ENCODE results near the gene CEACAM7.
A peak's percentile ranks its signal among the peaks of the same experiment; 100 is the strongest.
"Not testable (repeated sequence)": the region's sequence is repeated elsewhere in the genome, so short reads cannot be mapped to it uniquely, and the experiment has no call there.

CEACAM7 gene

GRCh38 chr19:41688098-41688497 is at the start of gene CEACAM7:
CEACAM7 (minus strand) TSS chr19:41688270; CDS start chr19:41688165, 105 bp downstream.
- no peak for DNase-seq

GRCh38 chr19:41735071-41735600 is 47.1 kb upstream of the CEACAM7 start:
- DNase-seq: no peak

DNA sequence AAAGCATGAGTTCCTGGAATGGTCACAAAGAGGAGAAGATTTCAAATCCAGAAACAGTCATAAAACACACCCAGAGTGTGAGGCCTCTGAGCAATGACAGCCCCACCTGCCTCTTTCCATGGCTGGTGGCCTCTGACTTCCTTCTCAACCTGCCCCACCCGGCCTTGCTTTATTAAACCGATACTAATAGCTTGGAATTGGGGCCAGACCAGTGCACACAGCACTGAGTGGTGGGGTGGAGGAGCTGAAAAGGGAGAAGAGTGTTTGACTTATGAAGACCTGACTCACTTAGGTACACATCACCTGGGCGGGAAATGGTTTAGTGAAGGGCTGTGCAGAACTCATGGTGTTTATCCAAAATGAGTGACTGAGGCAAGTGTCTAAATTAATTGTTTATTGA is 46.5 kb upstream of the CEACAM7 start:
- peak; percentile 91 for DNase-seq

- peak; percentile 91 for DNase-seq
These were observed 46.1 kb upstream of the CEACAM7 start for GRCh38 chr19:41734156-41734555.

DNA sequence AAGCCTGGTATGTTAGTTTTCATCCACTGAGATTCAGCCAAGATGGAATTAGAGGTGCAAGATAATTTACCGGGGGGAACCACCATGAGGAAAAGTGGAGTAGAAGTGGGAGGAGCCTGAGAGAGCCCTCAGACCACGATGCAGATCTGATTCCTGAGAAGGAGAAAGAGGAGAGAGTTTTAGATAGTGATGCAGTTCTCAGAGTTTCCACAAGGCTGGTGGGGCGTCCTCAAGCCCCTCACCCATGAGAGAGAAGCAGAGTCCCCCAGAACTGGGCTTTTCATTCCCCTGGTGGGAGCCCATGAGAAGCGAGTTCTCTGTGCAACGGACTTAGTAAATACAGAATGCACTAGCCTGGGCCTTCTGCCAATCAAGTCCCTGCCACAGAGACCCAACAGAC is 38.4 kb upstream of the CEACAM7 start:
- no peak for DNase-seq

DNA sequence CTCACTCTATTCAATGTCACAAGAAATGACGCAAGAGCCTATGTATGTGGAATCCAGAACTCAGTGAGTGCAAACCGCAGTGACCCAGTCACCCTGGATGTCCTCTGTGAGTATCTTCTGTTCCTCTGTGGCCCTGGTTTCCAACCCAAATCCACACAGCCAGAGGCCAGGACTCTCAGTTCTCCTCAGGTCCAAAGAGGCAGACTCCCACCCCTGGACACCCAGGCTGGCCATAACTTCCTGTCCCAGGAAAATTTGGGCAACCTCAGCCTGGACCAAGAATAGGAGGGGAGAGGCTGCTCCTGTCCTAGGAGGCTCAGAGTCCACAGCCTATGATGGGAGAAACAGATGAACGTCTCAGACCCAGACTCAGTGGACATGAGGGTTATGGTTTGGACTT is 32.0 kb upstream of the CEACAM7 start:
- DNase-seq: no peak

GRCh38 chr19:41718761-41719160 is 30.7 kb upstream of the CEACAM7 start:
- DNase-seq: no peak

- DNase-seq: no peak
These were observed 26.5 kb upstream of the CEACAM7 start for GRCh38 chr19:41714598-41714997.

DNA sequence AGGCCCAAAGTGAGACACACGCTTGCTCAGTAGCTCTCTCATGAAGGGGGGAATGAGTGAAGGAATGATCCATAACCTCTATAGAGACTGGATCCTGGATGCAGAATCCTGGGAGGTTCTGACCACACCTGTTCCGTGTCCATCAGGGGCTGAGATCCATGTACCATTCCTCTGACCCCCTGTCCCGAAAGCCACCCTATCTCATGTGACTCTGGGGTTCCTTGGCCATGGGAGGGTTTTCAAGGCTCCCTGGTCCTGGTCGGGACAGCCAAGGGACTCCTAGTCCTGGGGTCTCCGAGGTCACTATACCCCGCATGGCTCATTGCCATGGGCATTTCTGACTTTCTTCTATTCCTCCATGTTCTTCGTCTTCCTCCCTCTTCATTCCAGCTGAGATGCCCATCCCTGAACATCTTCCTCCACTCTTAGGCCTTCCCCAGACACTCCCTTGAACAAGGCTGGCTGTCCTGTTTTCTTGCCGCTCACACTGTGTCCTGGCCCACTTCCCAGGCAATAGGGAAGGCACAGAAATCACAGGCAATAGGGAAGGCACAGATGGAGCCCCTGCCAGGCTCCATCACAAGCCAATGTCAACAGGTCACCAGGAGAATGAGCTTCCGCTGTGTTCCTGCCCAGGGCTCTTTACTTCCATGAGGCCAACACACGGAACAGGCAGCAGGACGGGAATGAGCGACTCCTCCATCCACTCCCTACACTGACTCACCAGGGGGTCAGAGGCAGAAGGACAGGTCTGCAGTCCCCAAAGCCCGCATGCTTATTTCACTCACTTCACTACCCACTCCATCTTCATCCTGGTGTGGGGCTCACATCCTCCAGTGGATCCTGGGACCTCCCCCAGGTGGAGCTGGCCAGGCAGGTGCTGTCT is 23.5 kb upstream of the CEACAM7 start:
- DNase-seq: no peak

- DNase-seq: no peak
These were observed 22.0 kb upstream of the CEACAM7 start for GRCh38 chr19:41709951-41710645.

DNA sequence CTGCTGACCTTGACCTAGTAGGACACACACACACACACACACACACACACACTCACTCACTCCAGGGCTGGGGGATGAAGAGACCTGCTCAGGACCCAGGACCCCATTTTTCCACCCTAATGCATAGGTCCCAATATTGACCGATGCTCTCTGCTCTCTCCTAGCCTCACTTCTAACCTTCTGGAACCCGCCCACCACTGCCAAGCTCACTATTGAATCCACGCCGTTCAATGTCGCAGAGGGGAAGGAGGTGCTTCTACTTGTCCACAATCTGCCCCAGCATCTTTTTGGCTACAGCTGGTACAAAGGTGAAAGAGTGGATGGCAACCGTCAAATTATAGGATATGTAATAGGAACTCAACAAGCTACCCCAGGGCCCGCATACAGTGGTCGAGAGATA is 21.4 kb upstream of the CEACAM7 start:
- not testable (repeated sequence) for DNase-seq

DNA sequence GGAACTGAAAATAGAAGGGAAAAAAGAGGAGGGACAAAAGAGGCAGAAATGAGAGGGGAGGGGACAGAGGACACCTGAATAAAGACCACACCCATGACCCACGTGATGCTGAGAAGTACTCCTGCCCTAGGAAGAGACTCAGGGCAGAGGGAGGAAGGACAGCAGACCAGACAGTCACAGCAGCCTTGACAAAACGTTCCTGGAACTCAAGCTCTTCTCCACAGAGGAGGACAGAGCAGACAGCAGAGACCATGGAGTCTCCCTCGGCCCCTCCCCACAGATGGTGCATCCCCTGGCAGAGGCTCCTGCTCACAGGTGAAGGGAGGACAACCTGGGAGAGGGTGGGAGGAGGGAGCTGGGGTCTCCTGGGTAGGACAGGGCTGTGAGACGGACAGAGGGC is 20.4 kb upstream of the CEACAM7 start, which contains the start of gene CEACAM5:
Gene CEACAM5 (plus strand): TSS at position 146 of the 400 bp plus-strand sequence. CDS start 106 bp downstream, at position 252.
- no peak for DNase-seq

GRCh38 chr19:41707871-41708371 is 19.9 kb upstream of the CEACAM7 start:
- DNase-seq: no peak

DNA sequence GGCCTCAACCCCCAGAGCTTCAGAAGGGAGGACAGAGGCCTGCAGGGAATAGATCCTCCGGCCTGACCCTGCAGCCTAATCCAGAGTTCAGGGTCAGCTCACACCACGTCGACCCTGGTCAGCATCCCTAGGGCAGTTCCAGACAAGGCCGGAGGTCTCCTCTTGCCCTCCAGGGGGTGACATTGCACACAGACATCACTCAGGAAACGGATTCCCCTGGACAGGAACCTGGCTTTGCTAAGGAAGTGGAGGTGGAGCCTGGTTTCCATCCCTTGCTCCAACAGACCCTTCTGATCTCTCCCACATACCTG is 19.4 kb upstream of the CEACAM7 start:
- DNase-seq: peak; percentile 22

GRCh38 chr19:41706741-41707501 is 18.9 kb upstream of the CEACAM7 start:
- DNase-seq: peak; percentile 65

DNA sequence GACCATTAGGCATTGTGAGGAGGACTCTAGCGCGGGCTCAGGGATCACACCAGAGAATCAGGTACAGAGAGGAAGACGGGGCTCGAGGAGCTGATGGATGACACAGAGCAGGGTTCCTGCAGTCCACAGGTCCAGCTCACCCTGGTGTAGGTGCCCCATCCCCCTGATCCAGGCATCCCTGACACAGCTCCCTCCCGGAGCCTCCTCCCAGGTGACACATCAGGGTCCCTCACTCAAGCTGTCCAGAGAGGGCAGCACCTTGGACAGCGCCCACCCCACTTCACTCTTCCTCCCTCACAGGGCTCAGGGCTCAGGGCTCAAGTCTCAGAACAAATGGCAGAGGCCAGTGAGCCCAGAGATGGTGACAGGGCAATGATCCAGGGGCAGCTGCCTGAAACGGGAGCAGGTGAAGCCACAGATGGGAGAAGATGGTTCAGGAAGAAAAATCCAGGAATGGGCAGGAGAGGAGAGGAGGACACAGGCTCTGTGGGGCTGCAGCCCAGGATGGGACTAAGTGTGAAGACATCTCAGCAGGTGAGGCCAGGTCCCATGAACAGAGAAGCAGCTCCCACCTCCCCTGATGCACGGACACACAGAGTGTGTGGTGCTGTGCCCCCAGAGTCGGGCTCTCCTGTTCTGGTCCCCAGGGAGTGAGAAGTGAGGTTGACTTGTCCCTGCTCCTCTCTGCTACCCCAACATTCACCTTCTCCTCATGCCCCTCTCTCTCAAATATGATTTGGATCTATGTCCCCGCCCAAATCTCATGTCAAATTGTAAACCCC is 17.5 kb upstream of the CEACAM7 start:
- no peak for DNase-seq

GRCh38 chr19:41703602-41704293 is 15.7 kb upstream of the CEACAM7 start:
- DNase-seq: no peak

DNA sequence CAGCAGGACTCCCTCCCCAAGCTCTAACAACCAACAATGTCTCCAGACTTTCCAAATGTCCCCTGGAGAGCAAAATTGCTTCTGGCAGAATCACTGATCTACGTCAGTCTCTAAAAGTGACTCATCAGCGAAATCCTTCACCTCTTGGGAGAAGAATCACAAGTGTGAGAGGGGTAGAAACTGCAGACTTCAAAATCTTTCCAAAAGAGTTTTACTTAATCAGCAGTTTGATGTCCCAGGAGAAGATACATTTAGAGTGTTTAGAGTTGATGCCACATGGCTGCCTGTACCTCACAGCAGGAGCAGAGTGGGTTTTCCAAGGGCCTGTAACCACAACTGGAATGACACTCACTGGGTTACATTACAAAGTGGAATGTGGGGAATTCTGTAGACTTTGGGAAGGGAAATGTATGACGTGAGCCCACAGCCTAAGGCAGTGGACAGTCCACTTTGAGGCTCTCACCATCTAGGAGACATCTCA is 14.1 kb upstream of the CEACAM7 start:
- no peak for DNase-seq

DNA sequence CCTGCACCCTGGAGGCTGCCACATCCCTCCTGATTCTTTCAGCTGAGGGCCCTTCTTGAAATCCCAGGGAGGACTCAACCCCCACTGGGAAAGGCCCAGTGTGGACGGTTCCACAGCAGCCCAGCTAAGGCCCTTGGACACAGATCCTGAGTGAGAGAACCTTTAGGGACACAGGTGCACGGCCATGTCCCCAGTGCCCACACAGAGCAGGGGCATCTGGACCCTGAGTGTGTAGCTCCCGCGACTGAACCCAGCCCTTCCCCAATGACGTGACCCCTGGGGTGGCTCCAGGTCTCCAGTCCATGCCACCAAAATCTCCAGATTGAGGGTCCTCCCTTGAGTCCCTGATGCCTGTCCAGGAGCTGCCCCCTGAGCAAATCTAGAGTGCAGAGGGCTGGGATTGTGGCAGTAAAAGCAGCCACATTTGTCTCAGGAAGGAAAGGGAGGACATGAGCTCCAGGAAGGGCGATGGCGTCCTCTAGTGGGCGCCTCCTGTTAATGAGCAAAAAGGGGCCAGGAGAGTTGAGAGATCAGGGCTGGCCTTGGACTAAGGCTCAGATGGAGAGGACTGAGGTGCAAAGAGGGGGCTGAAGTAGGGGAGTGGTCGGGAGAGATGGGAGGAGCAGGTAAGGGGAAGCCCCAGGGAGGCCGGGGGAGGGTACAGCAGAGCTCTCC is 13.5 kb upstream of the CEACAM7 start:
- DNase-seq: peak; percentile 32

- no peak for DNase-seq
These were observed 12.5 kb upstream of the CEACAM7 start for GRCh38 chr19:41700381-41701195.

Measured in NCI-H1092 (cell line).